ENCODE results near the gene CFAP46.

- TF ChIP-seq POLR2AphosphoS5 (IDR thresholded peaks at IDR 0.05; ENCODE audit: low read depth, low read length) (no peak), SIN3A (IDR thresholded peaks at IDR 0.05; ENCODE audit: borderline replicate concordance, insufficient read depth, low read length) (no peak), REST (IDR thresholded peaks at IDR 0.05; ENCODE audit: insufficient read depth in 1 of 2, low read depth in 2 of 2, low read length in 2 of 2) (no peak), TAF1 (IDR thresholded peaks at IDR 0.05; ENCODE audit: borderline replicate concordance, insufficient read depth, low read length) (no peak)
These were observed 106.5 kb downstream of the CFAP46 start for GRCh38 chr10:132835848-132836233.
